ENCODE results near the gene CGRRF1. TPM values are rescaled to one million over a fixed set of nuclear protein-coding genes. Genes with fewer than 3 reads are reported as not detected.

CGRRF1 gene
- total and polyA plus RNA-seq, 2 of the 13 experiments (the other 11 are each of a cell fraction or from before 2014, with no cell fraction given): 16.8 to 18.2 TPM

DNA sequence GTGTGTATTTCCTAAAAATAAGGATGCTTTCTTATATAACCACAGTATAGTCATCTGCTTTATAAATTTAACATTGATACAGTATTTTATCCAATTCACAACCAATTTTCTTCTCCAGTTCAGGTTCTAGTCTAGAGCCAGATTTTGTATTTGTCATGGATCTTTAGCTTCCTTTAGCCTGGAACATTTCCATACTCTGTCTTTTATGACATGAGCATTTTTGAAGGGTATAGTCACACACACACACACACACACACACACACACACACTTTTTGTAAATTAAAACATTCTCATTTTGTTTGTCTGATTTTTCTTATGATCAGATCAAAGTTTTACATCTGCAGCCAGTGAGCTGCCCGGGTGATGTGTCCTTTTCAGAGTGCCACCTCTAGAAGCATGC lies 25.4 kb downstream of the CGRRF1 start:
- WGBS (ENCODE audit: low lambda C conversion rate): 93% methylated on average over 1 of the region's 1 CpG
- no peak overlapping the region for H3K4me2 ChIP-seq (ENCODE audit: low read depth, low read length)
- no peak overlapping the region for H3K4me3 ChIP-seq (replicated peaks in 1 of 3; ENCODE audit: insufficient read depth in 1 of 3, low read depth in 2 of 3, low read length in 3 of 3)
- no peak for FAIRE-seq
- in situ Hi-C loops (cut with HindIII; ENCODE audit: extremely low pct_ligation_motif_present, low pct_unique_long_range_greater_than_20kb): no loop called here
- no peaks in the 10 kb centered on the region; a peak in 2 of 5 replicates for H3K36me3 ChIP-seq (replicated peaks in 1 of 2; ENCODE audit: control insufficient read depth in 1 of 2, insufficient read depth in 2 of 2, low read length in 2 of 2)
- POLR2A ChIA-PET: no interaction called here
- H3K9ac ChIP-seq (ENCODE audit: insufficient read depth, low read depth, low read length): no peak overlapping the region
- no peaks in the 10 kb centered on the region for H3K27me3 ChIP-seq (ENCODE audit: control insufficient read depth in 1 of 2, insufficient read depth in 2 of 2, low read length in 2 of 2)
- no peak for DNase-seq (ENCODE audit: low spot score)
- no peaks in the 10 kb centered on the region for H3K9me3 ChIP-seq (ENCODE audit: low read length)
- TF ChIP-seq RCOR2 (CRISPR knock-in tag; IDR thresholded peaks at IDR 0.05) (no peak), ZNF251 (CRISPR knock-in tag; IDR thresholded peaks at IDR 0.05) (no peak), MED8 (CRISPR knock-in tag; IDR thresholded peaks at IDR 0.05; ENCODE audit: insufficient replicate concordance) (no peak)
- no TSS peak for BruUV-seq (replicated peaks)
- H4K20me1 ChIP-seq (ENCODE audit: insufficient read depth, low read length): no peaks in the 10 kb centered on the region
- H3K79me2 ChIP-seq (ENCODE audit: insufficient read depth, low read length): no peaks in the 10 kb centered on the region
- peaks cover 31% of the 10 kb centered on the region for H3K4me1 ChIP-seq (ENCODE audit: insufficient read depth, low read length)
- ATAC-seq: no peak
- no peak overlapping the region for H2AFZ ChIP-seq (ENCODE audit: low read length)
- intact Hi-C loops (cut with micrococcal nuclease; ENCODE audit: unreplicated experiment): no loop called here
- H3K27ac ChIP-seq (ENCODE audit: extremely low read length, insufficient read depth, low read length): no peak overlapping the region
- CTCF ChIA-PET (ENCODE audit: low intra/inter-chr PET ratio, low total read pairs): no interaction called here

DNA sequence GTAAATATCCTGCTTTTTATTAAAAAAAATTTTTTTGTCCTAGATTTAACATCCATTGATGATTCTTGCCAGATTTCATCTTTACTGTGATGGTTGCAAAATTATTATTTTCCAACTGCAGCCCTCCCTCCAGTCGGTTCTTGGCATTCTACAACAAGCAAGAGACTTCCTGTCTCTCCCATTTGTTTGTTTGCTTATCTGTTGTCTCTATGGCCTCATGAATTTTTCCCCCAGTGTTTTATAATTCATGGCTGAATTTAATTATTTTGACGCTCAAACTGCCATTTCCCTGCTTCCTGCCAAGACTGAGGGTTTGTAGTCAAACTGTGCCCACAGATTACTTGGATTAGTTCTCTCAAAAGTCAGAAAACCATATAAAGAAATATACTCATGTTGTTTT lies 25.9 kb downstream of the CGRRF1 start:
- Histone ChIP-seq H3K9me3 (ENCODE audit: low read length) (no peaks in the 10 kb centered on the region), H3K9ac (ENCODE audit: insufficient read depth, low read depth, low read length) (no peak overlapping the region), H2AFZ (ENCODE audit: low read length) (no peak overlapping the region), H3K27me3 (ENCODE audit: control insufficient read depth in 1 of 2, insufficient read depth in 2 of 2, low read length in 2 of 2) (no peaks in the 10 kb centered on the region), H3K4me2 (ENCODE audit: low read depth, low read length) (no peak overlapping the region), H4K20me1 (ENCODE audit: insufficient read depth, low read length) (no peaks in the 10 kb centered on the region), H3K4me3 (replicated peaks in 1 of 3; ENCODE audit: insufficient read depth in 1 of 3, low read depth in 2 of 3, low read length in 3 of 3) (no peak overlapping the region), H3K4me1 (ENCODE audit: insufficient read depth, low read length) (peaks cover 31% of the 10 kb centered on the region), H3K36me3 (replicated peaks in 1 of 2; ENCODE audit: control insufficient read depth in 1 of 2, insufficient read depth in 2 of 2, low read length in 2 of 2) (no peaks in the 10 kb centered on the region; a peak in 2 of 5 replicates), H3K27ac (ENCODE audit: extremely low read length, insufficient read depth, low read length) (no peak overlapping the region), H3K79me2 (ENCODE audit: insufficient read depth, low read length) (no peaks in the 10 kb centered on the region)
- intact Hi-C loops (cut with micrococcal nuclease; ENCODE audit: unreplicated experiment): no loop called here
- in situ Hi-C loops (cut with HindIII; ENCODE audit: extremely low pct_ligation_motif_present, low pct_unique_long_range_greater_than_20kb): no loop called here
- DNase-seq (ENCODE audit: low spot score) (no peak), ATAC-seq (no peak), FAIRE-seq (no peak)
- TF ChIP-seq SMC3 (IDR thresholded peaks at IDR 0.05; ENCODE audit: low read length) (no peak), ZNF329 (CRISPR knock-in tag; IDR thresholded peaks at IDR 0.05; ENCODE audit: low read depth) (no peak), ZNF282 (IDR thresholded peaks at IDR 0.05; ENCODE audit: partially characterized antibody) (no peak)
- TF ChIP-seq, protein P1, sequence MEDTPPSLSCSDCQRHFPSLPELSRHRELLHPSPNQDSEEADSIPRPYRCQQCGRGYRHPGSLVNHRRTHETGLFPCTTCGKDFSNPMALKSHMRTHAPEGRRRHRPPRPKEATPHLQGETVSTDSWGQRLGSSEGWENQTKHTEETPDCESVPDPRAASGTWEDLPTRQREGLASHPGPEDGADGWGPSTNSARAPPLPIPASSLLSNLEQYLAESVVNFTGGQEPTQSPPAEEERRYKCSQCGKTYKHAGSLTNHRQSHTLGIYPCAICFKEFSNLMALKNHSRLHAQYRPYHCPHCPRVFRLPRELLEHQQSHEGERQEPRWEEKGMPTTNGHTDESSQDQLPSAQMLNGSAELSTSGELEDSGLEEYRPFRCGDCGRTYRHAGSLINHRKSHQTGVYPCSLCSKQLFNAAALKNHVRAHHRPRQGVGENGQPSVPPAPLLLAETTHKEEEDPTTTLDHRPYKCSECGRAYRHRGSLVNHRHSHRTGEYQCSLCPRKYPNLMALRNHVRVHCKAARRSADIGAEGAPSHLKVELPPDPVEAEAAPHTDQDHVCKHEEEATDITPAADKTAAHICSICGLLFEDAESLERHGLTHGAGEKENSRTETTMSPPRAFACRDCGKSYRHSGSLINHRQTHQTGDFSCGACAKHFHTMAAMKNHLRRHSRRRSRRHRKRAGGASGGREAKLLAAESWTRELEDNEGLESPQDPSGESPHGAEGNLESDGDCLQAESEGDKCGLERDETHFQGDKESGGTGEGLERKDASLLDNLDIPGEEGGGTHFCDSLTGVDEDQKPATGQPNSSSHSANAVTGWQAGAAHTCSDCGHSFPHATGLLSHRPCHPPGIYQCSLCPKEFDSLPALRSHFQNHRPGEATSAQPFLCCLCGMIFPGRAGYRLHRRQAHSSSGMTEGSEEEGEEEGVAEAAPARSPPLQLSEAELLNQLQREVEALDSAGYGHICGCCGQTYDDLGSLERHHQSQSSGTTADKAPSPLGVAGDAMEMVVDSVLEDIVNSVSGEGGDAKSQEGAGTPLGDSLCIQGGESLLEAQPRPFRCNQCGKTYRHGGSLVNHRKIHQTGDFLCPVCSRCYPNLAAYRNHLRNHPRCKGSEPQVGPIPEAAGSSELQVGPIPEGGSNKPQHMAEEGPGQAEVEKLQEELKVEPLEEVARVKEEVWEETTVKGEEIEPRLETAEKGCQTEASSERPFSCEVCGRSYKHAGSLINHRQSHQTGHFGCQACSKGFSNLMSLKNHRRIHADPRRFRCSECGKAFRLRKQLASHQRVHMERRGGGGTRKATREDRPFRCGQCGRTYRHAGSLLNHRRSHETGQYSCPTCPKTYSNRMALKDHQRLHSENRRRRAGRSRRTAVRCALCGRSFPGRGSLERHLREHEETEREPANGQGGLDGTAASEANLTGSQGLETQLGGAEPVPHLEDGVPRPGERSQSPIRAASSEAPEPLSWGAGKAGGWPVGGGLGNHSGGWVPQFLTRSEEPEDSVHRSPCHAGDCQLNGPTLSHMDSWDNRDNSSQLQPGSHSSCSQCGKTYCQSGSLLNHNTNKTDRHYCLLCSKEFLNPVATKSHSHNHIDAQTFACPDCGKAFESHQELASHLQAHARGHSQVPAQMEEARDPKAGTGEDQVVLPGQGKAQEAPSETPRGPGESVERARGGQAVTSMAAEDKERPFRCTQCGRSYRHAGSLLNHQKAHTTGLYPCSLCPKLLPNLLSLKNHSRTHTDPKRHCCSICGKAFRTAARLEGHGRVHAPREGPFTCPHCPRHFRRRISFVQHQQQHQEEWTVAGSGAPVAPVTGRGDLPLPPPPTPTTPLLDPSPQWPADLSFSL (CRISPR knock-in tag; IDR thresholded peaks at IDR 0.05): no peak
- BruUV-seq (replicated peaks): no TSS peak
- ChIA-PET POLR2A (no interaction called here), CTCF (ENCODE audit: low intra/inter-chr PET ratio, low total read pairs) (no interaction called here)
- 73% methylated on average over 2 of the region's 2 CpGs for WGBS (ENCODE audit: low lambda C conversion rate)

Measured in HepG2 (cell line).